CD4-positive, CD25-positive, alpha-beta regulatory T cell (primary cell): ENCODE measurements around the gene SMARCC1. TPM values are rescaled to one million over a fixed set of nuclear protein-coding genes. Genes with fewer than 3 reads are reported as not detected.

Experiments used
- ATAC-seq, 2 donors: fragments of 150-1000 bp; cut with Tn5 transposase; one replicate each; pipeline ENCODE4 v1.10.0; 2021; ENCODE audit warnings: low read depth in 2 of 2, moderate number of reproducible peaks in 2 of 2, moderate library complexity in 1 of 2
- DNase-seq, 3 donors: peaks; one replicate each; pipeline versions ENCODE4 v3.0.0 to v3.0.0-alpha.2; 2012 to 2022; ENCODE audit warnings: mixed read lengths in 1 of 3
- H3K27ac ChIP-seq: one replicate; pipeline ENCODE4 v1.7.0; 2013; ENCODE audit warnings: mild to moderate bottlenecking, low read length; ENCODE audit not compliant: insufficient read depth, poor library complexity, severe bottlenecking
- H3K27me3 ChIP-seq: one replicate; pipeline ENCODE4 v1.7.0; 2013; ENCODE audit warnings: low read length; ENCODE audit not compliant: control insufficient read depth, insufficient read depth
- H3K36me3 ChIP-seq: one replicate; pipeline ENCODE4 v1.7.0; 2013; ENCODE audit warnings: mild to moderate bottlenecking, low read length, moderate library complexity; ENCODE audit not compliant: control insufficient read depth, insufficient read depth
- H3K4me1 ChIP-seq: 2 replicates; pipeline ENCODE4 v1.7.0; 2013; ENCODE audit warnings: mild to moderate bottlenecking, low read length; ENCODE audit not compliant: insufficient read depth, control insufficient read depth, poor library complexity, severe bottlenecking
- H3K4me3 ChIP-seq: one replicate; pipeline ENCODE4 v1.7.0; 2013; ENCODE audit warnings: low read depth, mild to moderate bottlenecking, low read length, moderate library complexity
- H3K9me3 ChIP-seq, 2 experiments: 1 replicate in 1 of 2; 2 replicates in 1 of 2; pipeline ENCODE4 v1.7.0; 2013; ENCODE audit warnings: low read length in 2 of 2, mild to moderate bottlenecking in 1 of 2, moderate library complexity in 1 of 2; ENCODE audit not compliant: control insufficient read depth in 2 of 2
- H3K27ac Mint-ChIP-seq, 3 donors: one replicate each; pipeline ENCODE4 v1.8.0; 2020 to 2022; ENCODE audit warnings: mild to moderate bottlenecking in 3 of 3, mixed read lengths in 3 of 3, moderate library complexity in 2 of 3
- H3K27me3 Mint-ChIP-seq: one replicate; pipeline ENCODE4 v1.8.0; 2022; ENCODE audit warnings: mild to moderate bottlenecking, mixed read lengths
- H3K36me3 Mint-ChIP-seq: one replicate; pipeline ENCODE4 v1.8.0; 2020; ENCODE audit warnings: mixed read lengths
- H3K4me1 Mint-ChIP-seq, 4 donors: one replicate each; pipeline ENCODE4 v1.8.0; 2020 to 2022; ENCODE audit warnings: mixed read lengths in 4 of 4, mild to moderate bottlenecking in 1 of 4
- H3K4me3 Mint-ChIP-seq, 4 donors: one replicate each; pipeline ENCODE4 v1.8.0; 2020 to 2022; ENCODE audit warnings: mild to moderate bottlenecking in 4 of 4, mixed read lengths in 4 of 4, moderate library complexity in 3 of 4
- H3K9me3 Mint-ChIP-seq, 7 donors: one replicate each; pipeline ENCODE4 v1.8.0; 2020 to 2022; ENCODE audit warnings: mixed read lengths in 7 of 7, mild to moderate bottlenecking in 3 of 7, moderate library complexity in 2 of 7
- polyA plus RNA-seq, 4 donors: library from polyadenylated mRNA; unstranded; fragments of 300-500 nt; fragmentation: Illumina TruSeq; gene quantifications; one replicate each; pipeline ENCODE4 v1.2.3, GENCODE V29; 2021
- total RNA-seq: library from RNA; stranded (reverse); gene quantifications from one replicate; pipeline ENCODE4 v1.2.3, GENCODE V29; 2022

SMARCC1 gene
- total and polyA plus RNA-seq, 5 donors from 2014 or later = 53.2 to 132 (median 56.7) TPM

DNA sequence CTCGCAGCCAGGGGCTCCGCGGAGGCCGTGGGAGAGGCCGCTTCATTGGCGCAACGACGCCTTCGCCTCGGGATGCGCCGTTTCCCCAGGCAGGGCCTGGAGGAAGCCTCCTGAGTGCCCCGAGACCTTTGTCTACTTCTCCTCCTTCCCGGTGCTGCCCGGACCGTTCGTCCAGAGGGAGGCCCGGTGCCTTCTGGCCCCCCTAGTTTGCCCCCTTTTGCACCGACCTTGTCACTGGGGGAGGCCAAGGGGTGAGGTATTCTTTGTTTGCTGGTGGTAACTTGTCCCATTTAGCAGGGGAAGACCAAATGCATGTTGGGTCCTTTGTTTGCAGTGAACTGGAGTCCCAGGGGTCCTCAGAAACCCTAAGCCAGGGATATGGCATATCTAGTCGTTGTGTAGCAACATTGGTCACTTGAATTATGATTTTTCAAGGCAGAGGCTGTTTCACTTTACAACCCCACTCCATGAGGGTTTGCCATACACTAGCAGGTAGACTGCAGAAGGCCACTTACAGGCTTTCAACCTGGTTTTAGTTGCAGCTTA lies 21.9 kb upstream of the SMARCC1 start:
- DNase-seq = peak in 1 of 3 donors; percentile 40
- no peaks in the 10 kb centered on the region for H3K27me3 ChIP-seq
- no peaks in the 10 kb centered on the region for H3K36me3 ChIP-seq
- peaks cover 20% of the 10 kb centered on the region for H3K4me1 ChIP-seq
- Mint-ChIP-seq H3K4me1 (peaks cover 0 to 30% (median 17%) of the 10 kb centered on the region in 4 donors), H3K4me3 (peak overlapping the region; percentile 91 to 99 (median 96)), H3K9me3 (no peaks in the 10 kb centered on the region), H3K27ac (peak overlapping the region in 2 of 3 donors; percentile 90 to 95), H3K27me3 (peaks cover 4% of the 10 kb centered on the region), H3K36me3 (peaks cover 3% of the 10 kb centered on the region)
- H3K27ac ChIP-seq = peak overlapping the region; percentile 88
- H3K4me3 ChIP-seq = peak overlapping the region; percentile 87
- H3K9me3 ChIP-seq = no peaks in the 10 kb centered on the region
- ATAC-seq = peak in 1 of 2 donors; percentile 17

DNA sequence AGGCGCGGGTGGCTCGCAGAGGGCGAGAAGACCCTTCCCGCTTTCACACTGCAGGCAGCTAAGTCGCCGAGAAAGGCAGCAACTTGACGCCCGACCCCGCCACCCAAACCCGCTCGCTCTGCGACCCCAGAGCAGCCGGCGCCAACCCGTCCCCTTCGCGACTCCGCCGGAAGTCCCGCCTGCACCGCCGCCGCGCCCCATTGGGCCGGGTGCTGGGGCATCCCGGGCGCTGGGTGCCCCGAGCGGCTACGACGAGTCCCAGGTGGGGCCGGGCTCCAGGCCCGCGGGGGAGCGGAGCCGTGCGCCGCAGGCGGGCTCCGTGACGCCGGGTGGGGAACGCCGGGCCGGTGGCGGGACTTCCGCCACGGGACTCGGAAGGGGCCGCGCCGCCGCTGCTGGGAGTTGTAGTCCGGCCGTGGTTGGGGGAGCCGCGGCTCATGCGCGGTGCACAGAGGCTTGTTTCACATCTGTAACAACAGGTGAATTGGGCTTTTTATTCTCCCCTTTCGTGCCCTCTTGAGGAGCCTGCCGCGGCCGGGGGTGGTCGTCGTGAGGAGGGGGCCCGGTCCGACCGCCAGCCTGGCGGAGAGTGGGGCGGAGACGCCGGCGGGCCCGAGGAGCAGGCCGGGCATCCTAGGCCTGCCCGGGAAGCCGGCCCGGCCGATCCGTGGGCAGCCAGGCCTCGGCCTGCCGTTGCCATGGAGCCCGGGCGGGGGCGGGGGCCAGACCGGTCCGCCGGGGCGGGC lies 21.2 kb upstream of the SMARCC1 start, which contains the start of gene DHX30:
Gene DHX30 (plus strand): TSS at position 405 of the 746 bp plus-strand sequence. CDS start 7,546 bp downstream, outside the sequence.
- H3K27ac Mint-ChIP-seq = peak within 1 kb of the TSS; percentile 88 to 95 (median 95)
- DNase-seq = peak; percentile 85 to 89 (median 85)
- peak within 1 kb of the TSS; percentile 95 to 99 (median 96) for H3K4me3 Mint-ChIP-seq
- Histone ChIP-seq H3K36me3 (no peaks in the 10 kb centered on the region), H3K4me3 (peak within 1 kb of the TSS; percentile 90), H3K4me1 (peaks cover 20% of the 10 kb centered on the region), H3K27ac (peak within 1 kb of the TSS; percentile 88), H3K27me3 (no peaks in the 10 kb centered on the region), H3K9me3 (no peaks in the 10 kb centered on the region)
- ATAC-seq = peak; percentile 93 to 94
- peaks cover 3% of the 10 kb centered on the region for H3K36me3 Mint-ChIP-seq
- H3K9me3 Mint-ChIP-seq = no peaks in the 10 kb centered on the region
- H3K27me3 Mint-ChIP-seq = peaks cover 4% of the 10 kb centered on the region
- peaks cover 0 to 30% (median 17%) of the 10 kb centered on the region in 4 donors for H3K4me1 Mint-ChIP-seq

DNA sequence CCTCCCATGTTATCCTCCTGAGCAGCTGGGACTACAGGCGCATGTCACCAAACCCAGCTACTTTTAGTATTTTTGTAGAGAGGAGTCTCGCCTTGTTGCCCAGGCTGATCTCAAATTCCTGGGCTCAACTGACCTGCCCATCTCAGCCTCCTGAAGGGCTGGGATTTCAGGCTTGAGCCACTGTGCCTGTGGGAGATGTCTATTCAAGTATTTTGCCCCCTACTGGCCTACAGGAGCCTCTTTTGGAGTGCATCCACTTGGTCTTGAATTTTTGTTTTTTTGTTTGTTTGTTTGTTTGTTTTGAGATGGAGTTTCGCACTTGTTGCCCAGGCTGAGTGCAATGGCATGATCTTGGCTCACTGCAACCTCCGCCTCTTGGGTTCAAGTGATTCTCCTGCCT lies 18.0 kb upstream of the SMARCC1 start:
- Mint-ChIP-seq H3K9me3 (no peaks in the 10 kb centered on the region), H3K27ac (no peak overlapping the region), H3K27me3 (peaks cover 4% of the 10 kb centered on the region), H3K36me3 (peaks cover 3% of the 10 kb centered on the region), H3K4me3 (peak overlapping the region in 2 of 4 donors; percentile 38 to 79), H3K4me1 (peaks cover 0 to 23% (median 12%) of the 10 kb centered on the region in 4 donors)
- ATAC-seq (no peak), DNase-seq (peak in 1 of 3 donors; percentile 17)
- Histone ChIP-seq H3K27ac (no peak overlapping the region), H3K27me3 (no peaks in the 10 kb centered on the region), H3K4me3 (no peak overlapping the region), H3K4me1 (peaks cover 20% of the 10 kb centered on the region), H3K9me3 (no peaks in the 10 kb centered on the region), H3K36me3 (no peaks in the 10 kb centered on the region)

DNA sequence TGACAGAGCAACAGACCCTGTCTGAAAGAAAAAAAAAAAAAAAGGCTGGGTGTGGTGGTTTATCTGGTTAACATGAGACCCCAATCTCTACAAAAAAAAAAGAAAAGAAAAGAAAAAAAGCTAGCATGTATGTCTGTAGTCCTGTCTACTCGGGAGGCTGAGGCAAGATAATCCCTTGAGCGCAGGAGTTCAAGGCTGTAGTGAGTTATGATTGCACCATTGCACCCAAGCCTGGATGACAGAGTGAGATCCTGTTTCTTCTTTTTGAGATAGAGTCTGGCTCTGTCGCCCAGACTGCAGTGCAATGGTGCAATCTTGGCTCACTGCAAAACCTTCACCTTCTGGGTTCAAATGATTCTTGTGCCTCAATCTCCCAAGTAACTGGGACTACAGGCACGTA lies 12.9 kb upstream of the SMARCC1 start:
- H3K4me3 Mint-ChIP-seq = no peak overlapping the region
- H3K27me3 Mint-ChIP-seq = no peaks in the 10 kb centered on the region
- no peaks in the 10 kb centered on the region for H3K9me3 Mint-ChIP-seq
- Histone ChIP-seq H3K9me3 (no peaks in the 10 kb centered on the region), H3K27ac (no peak overlapping the region), H3K4me3 (no peak overlapping the region), H3K36me3 (no peaks in the 10 kb centered on the region), H3K27me3 (no peaks in the 10 kb centered on the region), H3K4me1 (no peaks in the 10 kb centered on the region)
- no peak overlapping the region for H3K27ac Mint-ChIP-seq
- no peaks in the 10 kb centered on the region for H3K4me1 Mint-ChIP-seq
- no peak for DNase-seq
- no peaks in the 10 kb centered on the region for H3K36me3 Mint-ChIP-seq
- ATAC-seq = no peak

DNA sequence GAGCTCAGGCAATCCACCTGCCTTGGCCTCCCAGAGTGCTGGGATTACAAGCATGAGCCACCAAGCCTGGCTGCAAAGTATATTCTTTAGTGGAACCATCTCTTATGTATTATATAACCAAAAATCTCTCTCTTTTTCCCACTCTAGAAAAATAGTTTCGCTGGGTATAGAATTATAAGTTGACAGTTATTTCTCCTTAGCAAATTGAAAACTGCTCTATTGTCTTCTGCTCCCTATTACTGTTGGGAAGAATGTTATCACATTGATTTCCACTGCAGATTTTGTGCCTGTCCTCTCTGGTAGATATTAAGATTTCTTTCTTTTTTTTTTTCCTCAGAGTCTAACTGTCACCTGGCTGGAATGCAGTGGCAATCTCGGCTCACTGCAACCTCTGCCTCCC lies 11.0 kb upstream of the SMARCC1 start:
- Histone ChIP-seq H3K4me1 (no peaks in the 10 kb centered on the region), H3K27ac (no peak overlapping the region), H3K4me3 (no peak overlapping the region), H3K36me3 (no peaks in the 10 kb centered on the region), H3K9me3 (no peaks in the 10 kb centered on the region), H3K27me3 (no peaks in the 10 kb centered on the region)
- H3K27me3 Mint-ChIP-seq = peaks cover 12% of the 10 kb centered on the region
- H3K4me3 Mint-ChIP-seq = peak overlapping the region in 1 of 4 donors; percentile 8
- ATAC-seq (no peak), DNase-seq (no peak)
- H3K36me3 Mint-ChIP-seq = no peaks in the 10 kb centered on the region
- no peaks in the 10 kb centered on the region for H3K9me3 Mint-ChIP-seq
- peaks cover 0 to 9% (median 4%) of the 10 kb centered on the region in 4 donors for H3K4me1 Mint-ChIP-seq
- no peak overlapping the region for H3K27ac Mint-ChIP-seq

DNA sequence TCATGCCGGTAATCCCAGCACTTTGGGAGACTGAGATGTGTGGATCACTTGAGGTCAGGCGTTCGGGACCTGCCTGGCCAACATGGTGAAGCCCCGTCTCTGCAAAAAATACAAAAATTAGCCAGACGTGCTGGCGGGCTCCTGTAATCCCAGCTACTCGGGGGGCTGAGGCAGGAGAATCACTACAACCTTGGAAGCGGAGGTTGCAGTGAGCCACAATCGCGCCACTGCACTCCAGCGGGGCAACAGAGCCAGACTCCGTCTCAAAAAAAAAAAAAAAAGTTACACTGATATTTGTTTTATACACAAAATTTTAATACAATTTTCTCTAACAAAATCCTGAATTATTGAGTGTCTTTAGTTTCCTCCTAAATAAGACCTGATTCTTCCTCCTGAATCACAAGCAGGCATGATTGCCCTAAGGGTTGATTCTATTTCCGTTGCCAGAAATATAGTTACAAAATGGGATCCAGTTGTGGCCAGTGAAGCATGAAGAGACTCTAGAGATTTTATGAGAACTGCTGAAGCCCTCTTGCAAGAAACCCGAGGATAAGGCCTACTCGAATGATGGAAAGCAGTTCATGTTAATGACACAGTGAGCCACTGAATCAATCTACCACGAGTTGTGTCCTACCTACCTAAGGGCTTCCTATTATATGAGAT lies 9.6 kb upstream of the SMARCC1 start:
- peaks cover 0 to 9% (median 4%) of the 10 kb centered on the region in 4 donors for H3K4me1 Mint-ChIP-seq
- H3K27me3 Mint-ChIP-seq = peaks cover 12% of the 10 kb centered on the region
- Histone ChIP-seq H3K27ac (no peak overlapping the region), H3K9me3 (no peaks in the 10 kb centered on the region), H3K4me3 (no peak overlapping the region), H3K4me1 (no peaks in the 10 kb centered on the region), H3K27me3 (no peaks in the 10 kb centered on the region), H3K36me3 (no peaks in the 10 kb centered on the region)
- ATAC-seq = no peak
- no peak for DNase-seq
- peak overlapping the region in 1 of 4 donors; percentile 50 for H3K4me3 Mint-ChIP-seq
- no peaks in the 10 kb centered on the region for H3K9me3 Mint-ChIP-seq
- no peak overlapping the region for H3K27ac Mint-ChIP-seq
- no peaks in the 10 kb centered on the region for H3K36me3 Mint-ChIP-seq

DNA sequence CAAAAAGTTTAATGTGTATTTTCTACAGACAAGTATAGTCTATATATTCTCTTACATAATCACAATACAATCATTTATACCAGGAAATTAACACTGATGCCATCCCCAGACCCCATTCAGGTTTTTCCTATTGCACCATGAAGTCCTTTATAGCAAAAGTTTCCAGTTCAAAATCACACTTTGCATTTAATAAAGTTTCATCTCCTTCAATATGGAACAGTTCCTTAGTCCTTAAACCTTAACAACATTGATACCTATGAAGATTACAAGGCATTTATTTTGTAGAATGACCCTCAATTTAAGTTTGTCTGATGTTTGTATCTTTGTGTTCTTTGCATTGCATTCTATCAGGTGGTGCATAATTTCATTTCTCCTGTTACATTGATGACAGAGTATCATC lies 2.0 kb upstream of the SMARCC1 start:
- Histone ChIP-seq H3K27me3 (no peaks in the 10 kb centered on the region), H3K4me3 (no peak overlapping the region), H3K36me3 (no peaks in the 10 kb centered on the region), H3K4me1 (peaks cover 33% of the 10 kb centered on the region), H3K9me3 (no peaks in the 10 kb centered on the region), H3K27ac (no peak overlapping the region)
- DNase-seq = no peak
- Mint-ChIP-seq H3K4me3 (peak overlapping the region in 2 of 4 donors; percentile 19 to 80), H3K36me3 (no peaks in the 10 kb centered on the region), H3K4me1 (peaks cover 16 to 27% (median 22%) of the 10 kb centered on the region in 4 donors), H3K27ac (no peak overlapping the region), H3K27me3 (peaks cover 23% of the 10 kb centered on the region), H3K9me3 (no peaks in the 10 kb centered on the region)
- no peak for ATAC-seq
